H1 (cell line): ENCODE data around the gene SERPING1. TPM values are rescaled to one million over a fixed set of nuclear protein-coding genes. Genes with fewer than 3 reads are reported as not detected.

Experiments
- CHD7 ChIP-seq: fragments of 300-600 bp; sonication (generic); IDR thresholded peaks from 2 replicates; pipeline ENCODE4 v1.7.1; 2012; ENCODE audit warnings: low read length, moderate library complexity, mild to moderate bottlenecking, inconsistent platforms; ENCODE audit not compliant: insufficient replicate concordance
- YY1 ChIP-seq: IDR thresholded peaks from 2 replicates; pipeline ENCODE4 v1.6.1; 2011; ENCODE audit warnings: low read depth, mild to moderate bottlenecking, low read length
- polyA plus RNA-seq, 7 experiments: library from polyadenylated mRNA; depleted of rRNA in 3 of 7; stranded (reverse) in 5 of 7; unstranded in 2 of 7; fragments of >200 nt in 5 of 7; fragments of 200-250 nt in 2 of 7; gene quantifications; 1 replicate in 5 of 7; 2 replicates in 1 of 7; 4 replicates in 1 of 7; pipeline versions ENCODE4 v1.2.1 to v1.2.3, GENCODE V29; 2011 to 2013; ENCODE audit warnings: missing spikeins in 2 of 7, mixed read lengths in 2 of 7
- total RNA-seq: library from RNA; stranded (reverse); fragmentation: NEBNext Ultra II Directional; extraction: Animal tissue kit (Norgen Biotek cat#: 25700); gene quantifications from 2 replicates; pipeline ENCODE4 v1.2.1, GENCODE V29; 2021

Gene SERPING1
- total and polyA plus RNA-seq, 2 of the 8 experiments (the other 6 are each of a cell fraction or from before 2014, with no cell fraction given) = 50.9 to 54.8 TPM

- TF ChIP-seq CHD7 (no peak), YY1 (no peak)
Measured at GRCh38 chr11:57647372-57647771, 49.9 kb downstream of the SERPING1 start (continued).
